MM.1S (cell line): ENCODE measurements around the gene RNGTT.

Source experiments
- EZH2 ChIP-seq: fragments of 300-600 bp; sonication (generic); optimal IDR thresholded peaks from 2 replicates; pipeline ENCODE3; 2017; ENCODE audit warnings: low read depth, mild to moderate bottlenecking, antibody characterized with exemption, low read length, mixed read lengths
- EZH2phosphoT487 ChIP-seq: fragments of 300-600 bp; sonication (generic); IDR thresholded peaks from 2 replicates; pipeline ENCODE4 v1.6.1; 2018; ENCODE audit warnings: antibody characterized with exemption, low read length
- TF ChIP-seq, protein P1 (sequence below): fragments of 300-600 bp; sonication (generic); IDR thresholded peaks from 2 replicates; pipeline ENCODE4 v1.5.1; 2016; ENCODE audit warnings: antibody characterized with exemption, low read length, mixed read lengths

DNA sequence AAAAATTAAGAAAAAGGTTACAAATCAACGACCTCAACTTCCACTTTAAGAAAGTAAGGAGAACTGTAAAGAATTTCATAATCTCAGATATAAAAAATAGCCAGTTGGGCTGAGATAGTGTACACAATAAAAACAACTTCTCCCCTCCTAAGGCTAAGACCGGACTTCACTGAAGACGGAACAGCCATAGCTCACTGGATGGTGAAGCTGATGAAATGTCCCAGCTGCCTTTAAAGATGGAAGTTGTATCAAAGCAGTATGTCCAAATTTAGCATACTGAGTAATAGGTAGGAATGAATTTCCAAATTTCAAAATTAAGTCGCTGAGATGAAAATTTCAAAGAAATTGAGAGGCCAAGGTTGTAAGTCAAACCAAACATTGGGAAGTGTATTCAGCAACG, 153.3 kb downstream of the RNGTT start:
- TF ChIP-seq, protein P1, sequence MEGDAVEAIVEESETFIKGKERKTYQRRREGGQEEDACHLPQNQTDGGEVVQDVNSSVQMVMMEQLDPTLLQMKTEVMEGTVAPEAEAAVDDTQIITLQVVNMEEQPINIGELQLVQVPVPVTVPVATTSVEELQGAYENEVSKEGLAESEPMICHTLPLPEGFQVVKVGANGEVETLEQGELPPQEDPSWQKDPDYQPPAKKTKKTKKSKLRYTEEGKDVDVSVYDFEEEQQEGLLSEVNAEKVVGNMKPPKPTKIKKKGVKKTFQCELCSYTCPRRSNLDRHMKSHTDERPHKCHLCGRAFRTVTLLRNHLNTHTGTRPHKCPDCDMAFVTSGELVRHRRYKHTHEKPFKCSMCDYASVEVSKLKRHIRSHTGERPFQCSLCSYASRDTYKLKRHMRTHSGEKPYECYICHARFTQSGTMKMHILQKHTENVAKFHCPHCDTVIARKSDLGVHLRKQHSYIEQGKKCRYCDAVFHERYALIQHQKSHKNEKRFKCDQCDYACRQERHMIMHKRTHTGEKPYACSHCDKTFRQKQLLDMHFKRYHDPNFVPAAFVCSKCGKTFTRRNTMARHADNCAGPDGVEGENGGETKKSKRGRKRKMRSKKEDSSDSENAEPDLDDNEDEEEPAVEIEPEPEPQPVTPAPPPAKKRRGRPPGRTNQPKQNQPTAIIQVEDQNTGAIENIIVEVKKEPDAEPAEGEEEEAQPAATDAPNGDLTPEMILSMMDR: no peak
- TF ChIP-seq EZH2: no peak
- TF ChIP-seq EZH2phosphoT487: no peak
